HG03439 (cell line): ENCODE measurements around the gene SLC39A7.

ENCODE experiments used
- ATAC-seq: cut with Tn5 transposase; IDR thresholded peaks from one replicate; pipeline ENCODE4 v1.9.1; 2021; ENCODE audit warnings: mild to moderate bottlenecking, moderate library complexity; ENCODE audit not compliant: unreplicated experiment

Gene SLC39A7

DNA sequence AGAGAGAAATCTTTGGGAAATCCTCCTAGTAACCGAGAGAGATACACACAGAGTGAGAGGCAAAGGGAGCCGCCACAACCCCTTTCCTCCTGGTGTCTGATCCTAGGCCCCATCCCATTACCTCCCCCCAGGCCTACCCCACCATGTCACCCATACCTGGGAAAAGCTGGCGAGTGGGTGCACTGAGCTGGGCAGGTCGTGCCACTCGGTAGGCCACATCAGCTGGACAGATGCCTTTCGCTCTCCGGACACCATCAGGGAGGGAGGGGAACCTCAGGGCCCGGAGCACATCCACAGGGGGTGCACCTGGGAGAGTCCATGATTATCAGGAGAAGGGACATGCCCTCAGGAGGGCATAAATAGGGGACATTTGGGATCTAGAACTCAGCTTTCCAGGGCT lies 11.5 kb upstream of the SLC39A7 start:
- no peak for ATAC-seq

DNA sequence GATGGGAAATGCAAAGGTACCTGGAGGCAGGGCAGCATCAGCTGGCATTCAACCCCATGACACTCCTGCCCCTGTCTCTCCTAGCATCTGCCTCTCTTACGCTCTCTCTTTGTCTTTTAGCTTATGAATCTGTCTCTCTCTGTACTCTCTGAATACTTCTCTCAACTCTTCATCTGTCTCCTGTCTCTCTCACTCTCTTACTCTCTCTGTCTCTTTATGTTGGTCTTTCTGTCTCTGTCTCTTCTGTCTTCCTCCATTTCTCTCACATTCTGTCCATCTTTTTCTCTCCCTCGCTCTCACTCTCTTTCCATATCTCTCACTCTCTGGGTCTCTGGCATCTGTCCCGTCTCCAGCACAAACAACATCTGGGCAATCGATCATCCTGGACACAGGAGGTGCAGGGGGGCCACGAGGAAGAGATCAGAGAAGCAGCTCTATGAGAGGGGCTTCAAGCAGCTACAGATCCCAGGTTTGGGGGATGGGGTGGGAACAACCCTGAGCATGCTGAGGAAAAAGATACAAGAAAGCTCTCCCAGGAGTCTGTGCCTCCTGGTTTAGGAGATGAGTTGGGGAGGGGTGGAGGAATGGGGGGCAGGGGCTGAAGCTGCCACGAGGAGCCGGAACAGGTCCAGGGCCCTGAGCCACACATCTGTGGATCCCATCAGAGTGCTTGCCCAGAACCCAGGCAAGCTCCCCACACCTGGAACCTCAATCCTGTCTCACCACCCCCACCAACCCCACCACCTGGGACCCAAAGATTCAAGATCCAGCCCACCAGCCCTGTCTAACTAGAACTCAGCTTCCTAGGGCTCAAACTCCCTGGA lies 10.8 kb upstream of the SLC39A7 start:
- no peak for ATAC-seq

DNA sequence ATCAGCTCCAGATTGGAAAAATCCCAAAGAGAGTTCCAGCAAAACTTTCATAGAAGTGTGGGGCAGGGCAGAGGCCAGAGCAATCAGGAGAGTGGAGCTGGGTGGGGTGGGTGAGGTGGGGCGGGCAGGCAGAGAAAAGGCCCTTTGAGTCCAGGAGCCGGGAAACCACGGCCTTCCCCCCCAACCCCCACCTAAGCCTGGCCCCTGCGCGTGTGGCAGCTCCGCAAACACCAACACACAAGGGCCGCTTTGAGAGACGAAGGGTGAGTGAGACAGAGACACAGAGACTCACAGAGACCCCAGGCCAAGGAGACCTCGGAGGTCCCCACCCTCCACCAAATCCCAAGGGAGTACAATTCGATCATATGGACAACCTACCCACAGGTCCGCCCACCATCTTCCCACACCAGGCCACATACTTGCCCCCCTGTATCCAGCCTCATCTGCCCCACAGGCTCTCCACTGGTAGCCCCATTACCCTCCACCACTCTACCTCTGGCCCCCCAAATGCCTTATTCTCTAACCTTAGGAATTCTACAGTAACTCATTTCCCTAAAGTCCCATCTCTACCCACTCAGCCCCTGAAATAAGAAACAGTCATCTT lies 10.1 kb upstream of the SLC39A7 start:
- no peak for ATAC-seq

DNA sequence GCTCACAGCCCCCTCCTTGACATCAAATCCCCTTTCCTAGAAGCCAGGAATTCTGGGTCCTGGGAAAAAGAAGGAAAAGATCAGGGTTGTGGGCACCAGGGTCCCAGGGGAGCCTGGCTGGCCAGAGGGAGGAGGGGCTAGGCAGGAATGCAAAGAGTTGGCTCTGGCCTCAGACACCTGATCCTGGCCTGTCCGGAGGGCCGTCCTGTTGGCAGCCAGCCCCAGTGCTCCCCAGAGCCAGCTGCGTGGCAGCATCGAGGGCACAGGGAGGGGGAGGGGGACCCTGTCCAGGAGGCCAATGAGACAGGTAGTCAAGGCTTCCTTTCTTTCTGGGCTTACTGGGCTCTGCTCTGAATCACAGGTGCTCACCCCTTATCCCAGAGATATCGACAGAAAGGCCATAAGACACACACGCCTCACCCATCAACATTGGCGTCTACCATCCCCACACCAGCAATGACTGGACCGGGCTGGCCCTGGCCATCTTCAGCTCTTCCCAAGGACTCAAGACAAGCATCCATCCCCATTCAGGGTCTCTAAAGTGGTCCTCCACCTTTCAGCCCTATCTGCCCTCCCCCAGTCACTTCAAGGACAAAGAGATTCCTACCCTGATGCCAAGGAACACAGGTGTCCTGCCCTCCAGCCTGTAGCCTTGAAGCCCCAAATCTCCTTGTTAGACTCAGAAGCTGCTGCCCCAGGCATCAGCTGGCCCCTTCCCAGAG lies 9.1 kb upstream of the SLC39A7 start:
- ATAC-seq, result no peak

DNA sequence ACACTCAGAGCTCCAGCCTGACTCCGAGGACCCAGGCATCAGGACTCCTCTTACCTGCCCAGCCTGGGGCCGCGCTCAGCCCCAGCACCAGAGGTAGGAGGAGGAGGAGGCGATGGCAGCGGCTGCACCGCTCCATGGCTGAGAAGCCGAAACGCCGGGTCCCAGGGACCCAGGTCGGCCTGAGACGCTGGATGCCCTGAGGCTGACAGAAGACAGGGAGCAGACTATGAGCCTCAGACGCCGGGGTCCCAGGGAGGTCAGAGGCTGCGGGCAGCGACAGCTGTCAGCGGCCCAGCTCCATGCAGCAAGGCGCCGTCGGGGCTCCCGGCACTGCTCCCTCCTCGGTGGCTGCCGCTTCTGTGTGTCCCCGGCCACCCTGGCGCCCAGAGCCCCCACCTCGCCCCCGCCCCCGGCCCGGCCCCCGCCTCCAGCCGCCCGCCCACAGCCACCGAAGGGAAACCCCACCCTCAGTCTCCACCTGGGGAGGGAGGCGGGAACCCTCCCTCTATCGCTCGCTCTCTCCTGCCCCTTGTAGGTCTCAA lies 8.5 kb upstream of the SLC39A7 start, which contains the start of gene COL11A2:
COL11A2 (minus strand) TSS at position 363 of the 542 bp plus-strand sequence; CDS start at position 136, 227 bp downstream.
- no peak for ATAC-seq

DNA sequence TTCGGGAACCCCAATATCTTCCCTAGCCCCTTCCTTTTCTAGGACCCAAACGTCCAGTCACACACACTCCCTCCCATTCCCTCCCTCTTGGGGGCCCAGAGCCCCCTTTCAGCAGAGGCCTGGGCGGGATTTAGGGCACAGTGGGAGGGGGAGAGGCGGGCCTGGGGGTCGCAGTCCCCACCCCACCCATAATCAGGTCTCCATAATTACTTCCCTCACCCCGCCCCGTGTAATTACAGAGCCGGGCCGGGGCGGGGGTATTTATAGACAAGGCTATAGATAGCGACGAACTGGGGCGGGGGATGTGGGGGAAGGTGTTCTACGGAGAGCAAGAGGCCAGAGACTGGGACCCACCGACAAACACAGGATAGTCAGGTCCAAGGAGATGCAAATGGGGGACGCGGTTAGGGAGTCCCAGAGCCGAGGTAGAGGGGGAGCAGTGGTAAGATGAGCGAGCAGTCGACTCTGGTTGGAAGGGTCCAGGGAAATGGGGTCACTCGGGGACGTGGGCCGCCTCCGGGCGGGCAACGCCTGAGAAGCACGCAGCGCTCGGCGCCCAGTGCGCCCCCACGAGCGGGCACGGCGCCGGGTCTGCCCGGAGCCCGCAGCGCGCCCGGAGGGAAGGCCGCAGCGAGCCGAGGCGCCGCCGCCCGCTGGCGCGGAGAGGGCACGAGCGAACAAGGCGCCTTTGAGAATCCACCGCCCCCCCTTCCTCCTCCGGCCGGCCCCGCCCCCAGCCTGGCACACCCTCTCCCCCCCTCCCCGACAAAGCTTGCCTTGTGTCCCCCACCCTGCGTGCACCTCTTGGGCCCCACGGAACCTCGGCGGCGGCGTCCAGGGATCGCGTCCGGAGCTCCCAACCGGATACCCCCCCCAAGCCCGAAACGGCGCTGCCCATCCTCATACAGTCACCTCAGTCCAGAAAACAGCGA lies 7.7 kb upstream of the SLC39A7 start:
- no peak for ATAC-seq

DNA sequence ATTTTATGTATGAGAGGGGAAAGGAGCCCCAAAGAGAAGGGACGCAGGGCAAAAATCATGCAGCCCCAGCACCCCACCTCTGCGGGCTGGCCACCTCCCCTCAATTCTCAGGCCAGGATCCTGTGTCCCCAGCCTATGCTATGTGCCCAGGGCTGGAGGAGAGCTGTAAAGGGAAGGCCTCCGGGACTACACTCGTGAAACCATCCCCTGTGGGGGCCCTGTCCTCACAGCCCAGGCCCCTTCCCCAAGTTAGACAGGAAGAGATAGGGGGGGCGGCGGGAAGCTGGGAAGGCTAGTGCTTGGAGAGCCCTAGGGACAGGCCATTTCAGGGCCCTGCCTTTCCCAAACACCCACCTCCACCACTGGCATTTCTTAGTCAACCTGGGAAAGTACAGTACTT lies 7.0 kb upstream of the SLC39A7 start:
- ATAC-seq, result no peak

DNA sequence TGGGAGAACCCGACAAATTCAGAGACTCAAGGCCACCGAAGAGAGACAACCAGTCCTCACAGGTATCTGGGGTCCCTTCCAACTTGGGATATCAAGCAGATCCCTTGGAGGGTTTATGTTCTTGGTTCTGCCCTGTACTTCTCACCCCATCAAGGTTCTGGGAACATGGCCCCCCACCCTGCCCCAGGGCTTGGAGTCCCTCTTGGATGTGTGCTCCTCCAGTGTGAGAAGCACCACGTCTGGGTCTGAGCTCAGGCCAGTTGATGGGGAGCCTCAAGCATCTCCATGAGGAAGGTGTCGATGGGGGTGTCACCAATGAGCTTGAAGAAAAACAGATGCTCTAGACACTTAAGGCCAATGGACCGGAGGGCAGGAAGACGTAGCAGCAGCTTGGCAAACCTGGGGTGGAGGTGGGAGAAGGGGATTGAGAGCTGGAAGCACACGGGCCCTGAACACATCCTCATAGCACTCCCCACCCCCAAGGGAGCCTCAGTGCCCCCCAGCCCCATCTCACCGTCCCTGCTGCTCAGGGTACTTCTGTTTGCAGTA lies 6.2 kb upstream of the SLC39A7 start:
- ATAC-seq, result no peak

DNA sequence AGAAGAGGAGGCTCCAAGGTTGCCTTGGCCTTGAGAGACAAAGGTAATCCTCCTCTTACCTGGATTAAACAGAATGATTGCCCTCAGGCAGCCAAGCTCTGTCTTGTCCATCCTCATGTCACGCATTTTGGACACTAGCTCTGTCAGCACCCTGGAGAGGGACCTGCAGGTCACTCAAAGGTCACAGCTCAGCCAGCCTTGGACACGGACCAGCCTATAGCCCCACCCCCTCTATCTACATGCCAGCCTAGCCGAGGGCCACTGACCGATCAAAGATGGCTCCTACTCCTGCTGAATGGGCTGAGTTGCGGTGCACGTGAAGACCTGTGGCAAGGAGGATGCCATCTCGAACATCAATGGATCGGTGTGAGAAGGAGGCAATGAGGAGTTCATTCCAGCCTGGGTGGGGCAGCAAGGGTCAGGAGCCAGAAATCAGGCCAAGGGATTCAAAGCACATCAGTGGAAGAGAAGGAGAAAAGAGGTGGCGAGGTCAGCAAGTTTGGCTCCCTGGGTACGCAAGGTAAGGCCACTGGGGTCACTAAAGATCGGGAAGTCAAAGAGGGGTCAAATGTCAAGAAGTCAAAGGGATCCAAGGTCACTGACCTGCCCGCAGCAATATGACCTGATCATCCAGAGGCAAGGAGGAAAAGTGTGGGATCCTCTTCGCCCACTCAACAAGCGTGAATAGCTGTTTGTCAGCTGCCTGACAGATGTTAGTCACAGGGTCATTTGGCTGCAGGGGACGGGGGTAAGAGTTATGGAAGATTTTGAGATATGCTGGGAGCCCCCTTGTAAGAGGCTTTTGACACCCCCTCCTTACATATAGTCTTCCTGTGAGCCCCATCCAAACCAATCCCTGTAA lies 5.1 kb upstream of the SLC39A7 start:
- no peak for ATAC-seq

DNA sequence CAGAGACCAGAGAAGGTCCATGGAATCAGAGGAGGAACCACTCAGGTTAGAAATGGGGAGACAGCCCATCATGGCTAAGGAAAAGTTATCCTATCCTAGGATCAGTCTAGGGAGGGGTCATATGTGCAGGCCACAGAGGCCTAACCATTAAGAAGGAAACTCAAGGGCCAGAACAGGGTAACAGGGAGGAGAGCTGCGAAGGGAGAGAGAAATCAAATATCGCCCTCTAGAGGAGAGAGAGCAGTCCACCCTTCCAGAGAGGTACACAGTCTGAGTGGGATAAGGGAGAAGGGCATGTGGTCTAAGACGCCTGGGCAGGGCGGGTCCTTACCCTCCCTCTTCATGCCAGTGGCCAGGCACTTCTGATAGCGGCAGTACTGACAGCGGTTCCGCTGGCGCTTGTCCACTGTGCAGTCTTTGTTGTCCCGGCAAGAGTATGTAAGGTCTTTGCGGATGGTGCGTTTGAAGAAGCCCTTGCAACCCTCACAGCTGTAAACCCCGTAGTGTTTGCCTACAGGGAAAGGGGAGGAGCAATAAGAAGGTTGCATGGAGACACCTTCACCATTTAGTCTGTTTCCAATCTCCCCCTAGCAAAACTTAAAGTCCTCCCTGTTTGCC lies 3.1 kb upstream of the SLC39A7 start:
- ATAC-seq, result no peak

DNA sequence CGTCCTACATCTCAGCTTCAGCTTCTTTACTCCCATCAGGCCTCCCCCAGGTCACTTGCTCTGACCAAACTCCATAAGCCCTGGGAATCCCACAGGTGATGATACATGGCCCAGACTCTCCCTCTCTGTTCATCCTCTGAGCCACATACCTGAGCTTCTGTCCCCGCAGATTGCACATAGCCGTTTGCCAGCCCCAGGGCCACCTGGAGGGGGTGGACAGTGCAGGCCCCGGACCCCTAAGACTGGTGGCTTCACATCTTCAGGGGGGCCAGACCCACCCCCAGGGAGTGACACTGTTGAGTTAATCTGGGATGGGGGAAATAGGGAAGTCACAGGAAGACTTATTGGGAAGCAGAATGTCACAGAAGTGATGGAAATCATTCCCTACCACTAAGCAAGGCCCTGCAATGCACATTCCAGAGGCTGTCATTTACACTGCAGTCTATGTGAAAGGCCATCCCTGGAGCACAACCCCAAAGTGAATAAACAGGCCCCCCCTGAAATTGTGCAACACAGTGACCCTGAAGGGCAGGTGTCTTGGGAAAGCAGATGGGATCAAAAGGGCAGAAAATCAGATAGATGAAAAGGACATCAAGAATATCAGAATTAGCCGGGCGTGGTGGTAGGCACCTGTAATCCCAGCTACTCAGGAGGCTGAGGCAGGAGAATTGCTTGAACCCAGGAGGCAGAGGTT lies 2.4 kb upstream of the SLC39A7 start:
- ATAC-seq, result no peak

DNA sequence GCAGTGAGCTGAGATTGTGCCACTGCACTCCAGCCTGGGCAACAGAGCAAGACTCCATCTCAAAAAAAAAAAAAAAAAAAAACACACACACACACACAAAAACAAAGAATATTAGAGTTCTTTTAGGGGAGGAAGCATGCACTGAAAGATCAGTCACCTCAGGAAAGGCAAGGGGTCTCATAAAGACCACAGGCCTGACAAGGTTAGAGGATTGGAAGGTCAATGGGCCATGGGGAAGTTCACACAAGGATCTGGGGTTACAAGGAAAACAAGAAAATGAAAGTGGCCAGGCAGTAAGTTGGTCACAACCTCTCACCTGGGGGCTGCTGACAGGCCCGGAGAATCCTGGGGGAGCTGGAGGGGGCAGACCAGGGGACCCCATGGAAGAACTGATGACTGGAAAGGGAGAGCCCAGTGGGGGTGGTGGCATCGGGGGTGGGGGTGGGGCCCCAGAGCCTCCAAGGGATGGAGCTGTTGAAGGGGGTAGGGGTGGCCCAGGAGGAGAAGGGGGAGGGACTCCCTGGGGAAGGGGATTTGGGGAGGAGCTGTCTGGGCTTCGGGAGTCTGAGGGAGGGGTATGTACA lies 1.7 kb upstream of the SLC39A7 start:
- no peak for ATAC-seq

DNA sequence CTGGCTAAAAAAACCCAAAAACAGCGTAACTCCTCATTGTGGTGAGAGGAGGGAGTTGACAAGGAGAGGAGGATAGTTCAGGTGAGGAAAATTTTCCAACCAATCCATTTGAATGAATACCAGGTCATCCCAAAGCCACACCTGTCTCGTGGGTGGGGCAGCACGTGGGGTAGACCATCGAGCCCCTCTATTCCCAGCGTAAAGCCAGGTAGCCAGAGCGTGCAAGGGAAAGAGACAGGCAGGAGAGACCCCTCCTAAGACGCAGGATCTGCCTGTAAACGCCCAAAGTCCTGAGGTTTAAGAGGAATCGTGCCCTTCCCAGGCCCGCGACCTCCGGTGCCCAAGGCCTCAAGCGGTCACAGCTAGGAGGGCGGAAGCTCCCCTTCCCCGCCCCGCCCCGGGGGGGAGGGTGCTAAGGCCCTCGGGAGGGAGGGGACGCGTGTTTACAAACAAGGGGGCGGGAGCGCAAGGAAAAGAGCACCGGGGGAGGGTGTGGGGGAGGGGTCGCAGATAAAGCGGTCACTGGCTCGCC lies 914 bp upstream of the SLC39A7 start:
- peak; percentile 22 for ATAC-seq

DNA sequence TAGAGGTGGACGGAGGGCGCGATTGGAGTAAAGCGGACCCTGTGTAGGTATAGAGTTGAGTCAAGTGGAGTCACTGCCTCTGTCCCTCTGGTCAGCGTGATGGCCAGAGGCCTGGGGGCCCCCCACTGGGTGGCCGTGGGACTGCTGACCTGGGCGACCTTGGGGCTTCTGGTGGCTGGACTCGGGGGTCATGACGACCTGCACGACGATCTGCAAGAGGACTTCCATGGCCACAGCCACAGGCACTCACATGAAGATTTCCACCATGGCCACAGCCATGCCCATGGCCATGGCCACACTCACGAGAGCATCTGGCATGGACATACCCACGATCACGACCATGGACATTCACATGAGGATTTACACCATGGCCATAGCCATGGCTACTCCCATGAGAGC lies 479 bp downstream of the SLC39A7 start:
- no peak for ATAC-seq

DNA sequence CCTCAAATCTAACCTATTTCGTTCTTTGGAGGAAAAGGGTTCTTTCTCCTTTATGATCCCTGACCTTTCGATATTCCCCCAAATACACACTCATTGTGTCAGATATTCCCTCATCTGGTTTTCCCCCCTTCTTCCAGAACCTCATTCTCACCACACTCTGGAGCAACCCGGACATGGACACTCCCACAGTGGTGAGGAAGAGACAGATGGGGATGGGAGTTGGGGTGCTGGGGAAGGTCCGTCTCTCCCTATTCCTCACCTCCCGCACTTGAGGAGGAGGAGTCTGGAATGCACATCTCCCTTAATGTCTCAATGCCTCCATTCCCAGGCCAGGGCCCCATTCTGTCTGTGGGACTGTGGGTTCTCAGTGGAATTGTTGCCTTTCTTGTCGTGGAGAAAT lies 1.3 kb downstream of the SLC39A7 start:
- ATAC-seq, result no peak

DNA sequence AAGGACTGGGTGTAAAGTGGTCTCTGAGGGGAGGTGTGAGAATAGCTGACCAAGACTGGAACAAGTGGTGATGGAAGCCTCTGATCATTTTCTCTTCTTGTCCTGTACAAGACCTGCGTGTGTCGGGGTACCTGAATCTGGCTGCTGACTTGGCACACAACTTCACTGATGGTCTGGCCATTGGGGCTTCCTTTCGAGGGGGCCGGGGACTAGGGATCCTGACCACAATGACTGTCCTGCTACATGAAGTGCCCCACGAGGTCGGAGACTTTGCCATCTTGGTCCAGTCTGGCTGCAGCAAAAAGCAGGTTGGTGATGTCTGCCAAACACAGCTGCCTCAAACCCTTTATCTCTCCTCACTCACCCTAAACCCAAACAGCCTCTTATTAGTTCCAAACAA lies 2.1 kb downstream of the SLC39A7 start:
- no peak for ATAC-seq

DNA sequence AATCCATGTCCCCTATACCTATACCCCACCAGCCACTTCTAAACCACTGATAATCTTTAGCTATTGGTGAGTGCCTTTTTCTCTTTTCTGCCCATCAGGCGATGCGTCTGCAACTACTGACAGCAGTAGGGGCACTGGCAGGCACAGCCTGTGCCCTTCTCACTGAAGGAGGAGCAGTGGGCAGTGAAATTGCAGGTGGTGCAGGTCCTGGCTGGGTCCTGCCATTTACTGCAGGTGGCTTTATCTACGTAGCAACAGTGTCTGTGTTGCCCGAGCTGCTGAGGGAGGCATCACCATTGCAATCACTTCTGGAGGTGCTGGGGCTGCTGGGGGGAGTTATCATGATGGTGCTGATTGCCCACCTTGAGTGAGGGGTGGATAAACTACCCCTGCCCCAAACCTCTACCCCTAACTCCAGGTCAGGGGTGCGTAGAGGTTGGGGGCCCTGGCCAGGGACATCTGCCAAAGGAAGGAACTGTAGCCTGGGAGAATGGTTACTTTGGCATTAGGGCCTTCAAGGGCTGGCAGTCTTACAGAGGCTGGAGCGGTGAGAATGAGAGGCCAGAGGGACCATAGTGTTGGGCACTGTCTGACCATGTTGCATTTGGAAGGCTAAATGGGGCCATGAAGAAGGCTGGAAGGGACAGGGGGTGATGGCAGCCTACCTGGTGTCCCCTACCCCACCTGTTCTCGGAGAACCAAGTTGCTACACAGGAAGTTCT lies 2.9 kb downstream of the SLC39A7 start:
- ATAC-seq, result no peak
